SH-SY5Y (cell line): ENCODE measurements around the gene MSN.

ENCODE experiments used
- GATA2 ChIP-seq: IDR thresholded peaks from 2 replicates; pipeline ENCODE4 v1.6.1; 2011; ENCODE audit warnings: mild to moderate bottlenecking, low read depth, low read length
- GATA3 ChIP-seq: IDR thresholded peaks from 2 replicates; pipeline ENCODE4 v1.6.1; 2011; ENCODE audit warnings: low read depth, mild to moderate bottlenecking, low read length, moderate library complexity

DNA sequence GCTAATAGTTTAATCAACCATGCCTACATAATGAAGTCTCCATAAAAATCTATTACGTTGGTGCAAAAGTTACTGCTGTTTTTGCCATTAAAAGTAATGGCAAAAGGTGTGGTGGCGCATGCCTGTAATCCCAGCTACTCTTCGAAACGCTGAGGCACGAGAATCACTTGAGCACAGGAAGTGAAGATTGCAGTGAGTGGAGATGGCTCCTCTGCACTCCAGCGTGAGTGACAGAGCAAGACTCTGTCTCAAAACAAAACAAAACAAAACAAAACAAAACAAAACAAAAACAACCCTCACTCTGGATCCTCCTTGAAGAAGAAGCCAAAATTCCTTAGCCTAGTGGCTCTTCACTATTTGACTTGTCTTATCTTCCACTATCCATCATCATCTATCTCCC is 78.0 kb downstream of the MSN start:
- TF ChIP-seq GATA2 (no peak), GATA3 (no peak)
